K562 (cell line): ENCODE data around the gene NCKAP1. TPM values are rescaled to one million over a fixed set of nuclear protein-coding genes. Genes with fewer than 3 reads are reported as not detected.

Source experiments
- CBFB ChIP-seq: sonication (generic); formaldehyde crosslinking; IDR thresholded peaks from 2 replicates; pipeline ENCODE4 v1.4.0; 2020; ENCODE audit warnings: mild to moderate bottlenecking, missing genetic modification reagents
- CCNT2 ChIP-seq: IDR thresholded peaks from 2 replicates; pipeline ENCODE4 v1.6.1; 2011; ENCODE audit warnings: borderline replicate concordance, low read depth, mild to moderate bottlenecking, moderate library complexity, mixed read lengths, low read length; ENCODE audit not compliant: insufficient read length; ENCODE audit errors: extremely low read depth
- GTF2F1 ChIP-seq: IDR thresholded peaks from 2 replicates; pipeline ENCODE4 v1.6.1; 2011; ENCODE audit warnings: low read depth, low read length, improper control_type of control experiment
- ILF3 ChIP-seq: fragments of 450-650 bp; IDR thresholded peaks from 2 replicates; pipeline ENCODE4 v1.6.1; 2018; ENCODE audit warnings: antibody characterized with exemption, mild to moderate bottlenecking, moderate library complexity, borderline replicate concordance
- JUN ChIP-seq, 2 experiments: sonication (generic) in 1 of 2; formaldehyde crosslinking in 1 of 2; IDR thresholded peaks; 2 replicates each; pipeline versions ENCODE4 v1.6.1 to v1.8.0; 2012 to 2022; ENCODE audit warnings: borderline replicate concordance in 2 of 2, mild to moderate bottlenecking in 2 of 2, improper control_type of control experiment in 1 of 2, low read depth in 1 of 2, low read length in 1 of 2, missing genetic modification reagents in 1 of 2
- MEF2A ChIP-seq: IDR thresholded peaks from 2 replicates; pipeline ENCODE4 v1.6.1; 2011; ENCODE audit warnings: low read depth, mild to moderate bottlenecking, low read length, moderate library complexity; ENCODE audit not compliant: control insufficient read depth
- MIER1 ChIP-seq: fragments of 450-650 bp; IDR thresholded peaks from 2 replicates; pipeline ENCODE4 v1.6.1; 2016; ENCODE audit warnings: antibody characterized with exemption, mild to moderate bottlenecking, low read depth
- MYC ChIP-seq, 2 experiments: fragments of 250-450 bp in 1 of 2; sonication (Bioruptor Pico) in 1 of 2; IDR thresholded peaks; 2 replicates each; pipeline versions ENCODE4 v1.5.1 to v1.6.1; 2012 to 2021; ENCODE audit warnings: low read depth in 2 of 2, borderline replicate concordance in 1 of 2, improper control_type of control experiment in 1 of 2, low read length in 1 of 2, mild to moderate bottlenecking in 1 of 2, moderate library complexity in 1 of 2
- PCBP1 ChIP-seq: fragments of 200-400 bp; formaldehyde crosslinking; IDR thresholded peaks from 2 replicates; pipeline ENCODE4 v1.6.1; 2018; ENCODE audit warnings: mild to moderate bottlenecking, low read depth, low read length; ENCODE audit not compliant: poor library complexity, severe bottlenecking
- RAD51 ChIP-seq: fragments of 450-650 bp; IDR thresholded peaks from 2 replicates; pipeline ENCODE4 v1.7.1; 2016; ENCODE audit warnings: low read depth, mild to moderate bottlenecking, borderline replicate concordance
- SMC3 ChIP-seq: conservative IDR thresholded peaks from 2 replicates; pipeline ENCODE4 v1.6.1; 2011; ENCODE audit warnings: low read depth, low read length, improper control_type of control experiment; ENCODE audit not compliant: insufficient read depth
- STAT5B ChIP-seq: fragments of 250-450 bp; sonication (Bioruptor Pico); IDR thresholded peaks from 2 replicates; pipeline ENCODE4 v1.8.0; 2021; ENCODE audit warnings: mild to moderate bottlenecking, inconsistent platforms
- THAP12 ChIP-seq: fragments of 250-450 bp; sonication (Bioruptor Pico); IDR thresholded peaks from 2 replicates; pipeline ENCODE4 v1.9.0; 2021; ENCODE audit warnings: mild to moderate bottlenecking, inconsistent platforms
- ZEB2 ChIP-seq: fragments of 450-650 bp; IDR thresholded peaks from 2 replicates; pipeline ENCODE4 v1.6.1; 2016
- ZNF551 ChIP-seq: fragments of 250-450 bp; sonication (Bioruptor Pico); IDR thresholded peaks from 2 replicates; pipeline ENCODE4 v1.5.0; 2021; ENCODE audit warnings: mild to moderate bottlenecking, moderate library complexity
- ZNF639 ChIP-seq, 2 experiments: fragments of 200-800 bp in 1 of 2; sonication (Bioruptor generic) in 1 of 2; sonication (generic) in 1 of 2; formaldehyde crosslinking in 1 of 2; IDR thresholded peaks in 1 of 2; conservative IDR thresholded peaks in 1 of 2; 2 replicates each; pipeline versions ENCODE4 v1.5.0 to v1.6.1; 2016 to 2020; ENCODE audit warnings: missing compliant biosample characterization in 1 of 2, missing genetic modification characterization in 1 of 2, missing genetic modification reagents in 1 of 2
- polyA plus RNA-seq, 8 experiments: library from polyadenylated mRNA; depleted of rRNA in 4 of 8; stranded (reverse) in 5 of 8; unstranded in 3 of 8; fragments of >200 nt; fragmentation: Nextera tagmentation in 2 of 8; fragmentation: Illumina TruSeq in 1 of 8; extraction: Ambion mirVana in 2 of 8; extraction: Trizol in 1 of 8; gene quantifications; 2 replicates each; pipeline versions ENCODE4 v1.2.1 to v1.2.3, GENCODE V29; 2011 to 2014; ENCODE audit warnings: inconsistent platforms in 1 of 8, missing spikeins in 1 of 8
- total RNA-seq, 7 experiments: library from RNA; depleted of rRNA in 6 of 7; stranded (reverse); fragments of >200 nt in 6 of 7; fragmentation: Illumina TruSeq in 2 of 7; extraction: Trizol in 2 of 7; gene quantifications; 2 replicates each; pipeline versions ENCODE4 v1.2.1 to v1.2.3, GENCODE V29; 2011 to 2021; ENCODE audit warnings: low replicate concordance in 1 of 7
- TF ChIP-seq, protein P1 (sequence below): fragments of 250-450 bp; sonication (Bioruptor Pico); IDR thresholded peaks from 2 replicates; pipeline ENCODE4 v1.8.0; 2022; ENCODE audit warnings: moderate library complexity, mild to moderate bottlenecking, inconsistent platforms
- TF ChIP-seq, protein P2 (sequence below): fragments of 250-450 bp; sonication (Bioruptor Pico); IDR thresholded peaks from 2 replicates; pipeline ENCODE4 v1.5.0; 2022; ENCODE audit warnings: mild to moderate bottlenecking
- TF ChIP-seq, protein P3 (sequence below): fragments of 250-450 bp; sonication (Bioruptor Pico); IDR thresholded peaks from 2 replicates; pipeline ENCODE4 v1.8.0; 2021; ENCODE audit warnings: mild to moderate bottlenecking, moderate library complexity

NCKAP1 gene
- total and polyA plus RNA-seq, 9 of the 15 experiments (the other 6 are each of a cell fraction or from before 2014, with no cell fraction given) = 34.0 to 153 (median 88.7) TPM

- TF ChIP-seq PCBP1 (no peak), ZNF551 (CRISPR knock-in tag) (no peak), GTF2F1 (no peak), MYC (IDR thresholded peaks at IDR 0.05; ENCODE audit: low read depth, low read length) (no peak), MYC (CRISPR knock-in tag; IDR thresholded peaks at IDR 0.05; ENCODE audit: borderline replicate concordance, low read depth) (no peak), RAD51 (no peak), CBFB (CRISPR knock-in tag) (no peak), THAP12 (no peak), STAT5B (CRISPR knock-in tag) (no peak), ILF3 (no peak), SMC3 (no peak), MEF2A (no peak), ZNF639 (CRISPR knock-in tag; conservative IDR thresholded peaks at IDR 0.05 in 1 of 2, IDR thresholded peaks at IDR 0.05 in 1 of 2) (no peak), JUN (IDR thresholded peaks at IDR 0.05; ENCODE audit: borderline replicate concordance, low read depth, low read length) (no peak), JUN (CRISPR knock-in tag; IDR thresholded peaks at IDR 0.05; ENCODE audit: borderline replicate concordance) (no peak), ZEB2 (no peak), MIER1 (no peak), CCNT2 (no peak)
- TF ChIP-seq, protein P1, sequence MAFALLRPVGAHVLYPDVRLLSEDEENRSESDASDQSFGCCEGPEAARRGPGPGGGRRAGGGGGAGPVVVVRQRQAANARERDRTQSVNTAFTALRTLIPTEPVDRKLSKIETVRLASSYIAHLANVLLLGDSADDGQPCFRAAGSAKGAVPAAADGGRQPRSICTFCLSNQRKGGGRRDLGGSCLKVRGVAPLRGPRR (CRISPR knock-in tag) = no peak
- TF ChIP-seq, protein P2, sequence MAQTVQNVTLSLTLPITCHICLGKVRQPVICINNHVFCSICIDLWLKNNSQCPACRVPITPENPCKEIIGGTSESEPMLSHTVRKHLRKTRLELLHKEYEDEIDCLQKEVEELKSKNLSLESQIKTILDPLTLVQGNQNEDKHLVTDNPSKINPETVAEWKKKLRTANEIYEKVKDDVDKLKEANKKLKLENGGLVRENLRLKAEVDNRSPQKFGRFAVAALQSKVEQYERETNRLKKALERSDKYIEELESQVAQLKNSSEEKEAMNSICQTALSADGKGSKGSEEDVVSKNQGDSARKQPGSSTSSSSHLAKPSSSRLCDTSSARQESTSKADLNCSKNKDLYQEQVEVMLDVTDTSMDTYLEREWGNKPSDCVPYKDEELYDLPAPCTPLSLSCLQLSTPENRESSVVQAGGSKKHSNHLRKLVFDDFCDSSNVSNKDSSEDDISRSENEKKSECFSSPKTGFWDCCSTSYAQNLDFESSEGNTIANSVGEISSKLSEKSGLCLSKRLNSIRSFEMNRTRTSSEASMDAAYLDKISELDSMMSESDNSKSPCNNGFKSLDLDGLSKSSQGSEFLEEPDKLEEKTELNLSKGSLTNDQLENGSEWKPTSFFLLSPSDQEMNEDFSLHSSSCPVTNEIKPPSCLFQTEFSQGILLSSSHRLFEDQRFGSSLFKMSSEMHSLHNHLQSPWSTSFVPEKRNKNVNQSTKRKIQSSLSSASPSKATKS = no peak
- TF ChIP-seq, protein P3, sequence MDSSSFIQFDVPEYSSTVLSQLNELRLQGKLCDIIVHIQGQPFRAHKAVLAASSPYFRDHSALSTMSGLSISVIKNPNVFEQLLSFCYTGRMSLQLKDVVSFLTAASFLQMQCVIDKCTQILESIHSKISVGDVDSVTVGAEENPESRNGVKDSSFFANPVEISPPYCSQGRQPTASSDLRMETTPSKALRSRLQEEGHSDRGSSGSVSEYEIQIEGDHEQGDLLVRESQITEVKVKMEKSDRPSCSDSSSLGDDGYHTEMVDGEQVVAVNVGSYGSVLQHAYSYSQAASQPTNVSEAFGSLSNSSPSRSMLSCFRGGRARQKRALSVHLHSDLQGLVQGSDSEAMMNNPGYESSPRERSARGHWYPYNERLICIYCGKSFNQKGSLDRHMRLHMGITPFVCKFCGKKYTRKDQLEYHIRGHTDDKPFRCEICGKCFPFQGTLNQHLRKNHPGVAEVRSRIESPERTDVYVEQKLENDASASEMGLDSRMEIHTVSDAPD = no peak
Measured at GRCh38 chr2:183059561-183059960, 21.3 kb upstream of the NCKAP1 start (continued).
